Gastroesophageal sphincter (tissue), 3 donors: ENCODE measurements around the gene METTL24.

Experiments used
- EP300 ChIP-seq: sonication (generic); formaldehyde crosslinking; IDR thresholded peaks from one replicate; pipeline ENCODE4 v1.6.1; 2017; ENCODE audit warnings: antibody characterized with exemption, mild to moderate bottlenecking
- POLR2A ChIP-seq, 2 donors: fragments of 450-650 bp; IDR thresholded peaks; one replicate each; pipeline ENCODE4 v1.6.1; 2017; ENCODE audit warnings: antibody characterized with exemption in 2 of 2, mild to moderate bottlenecking in 2 of 2, moderate library complexity in 1 of 2
- TF ChIP-seq, protein P1 (sequence below), 4 experiments: fragments of 200-600 bp in 2 of 4; fragments of 450-650 bp in 2 of 4; sonication (generic) in 1 of 4; IDR thresholded peaks; one replicate each; pipeline ENCODE4 v1.5.1; 2017 to 2019; ENCODE audit warnings: antibody characterized with exemption in 4 of 4, mild to moderate bottlenecking in 2 of 4, moderate library complexity in 2 of 4

DNA sequence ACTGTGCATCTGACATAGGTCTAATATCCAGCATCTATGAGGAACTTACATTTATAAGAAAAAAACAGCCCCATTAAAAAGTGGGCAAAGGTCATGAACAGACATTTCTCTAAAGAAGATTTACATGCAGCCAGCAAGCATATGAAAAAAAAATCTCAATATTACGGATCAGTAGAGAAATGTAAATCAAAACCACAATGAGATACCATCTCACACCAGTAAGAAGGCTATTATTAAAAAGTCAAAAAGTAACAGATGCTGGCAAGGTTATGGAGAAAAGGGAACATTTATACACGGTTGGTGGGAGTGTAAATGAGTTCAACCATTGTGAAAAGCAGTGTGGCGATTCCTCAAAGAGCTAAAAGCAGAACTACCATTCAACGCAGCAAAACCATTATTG lies 13.1 kb downstream of the METTL24 start:
- TF ChIP-seq, protein P1, sequence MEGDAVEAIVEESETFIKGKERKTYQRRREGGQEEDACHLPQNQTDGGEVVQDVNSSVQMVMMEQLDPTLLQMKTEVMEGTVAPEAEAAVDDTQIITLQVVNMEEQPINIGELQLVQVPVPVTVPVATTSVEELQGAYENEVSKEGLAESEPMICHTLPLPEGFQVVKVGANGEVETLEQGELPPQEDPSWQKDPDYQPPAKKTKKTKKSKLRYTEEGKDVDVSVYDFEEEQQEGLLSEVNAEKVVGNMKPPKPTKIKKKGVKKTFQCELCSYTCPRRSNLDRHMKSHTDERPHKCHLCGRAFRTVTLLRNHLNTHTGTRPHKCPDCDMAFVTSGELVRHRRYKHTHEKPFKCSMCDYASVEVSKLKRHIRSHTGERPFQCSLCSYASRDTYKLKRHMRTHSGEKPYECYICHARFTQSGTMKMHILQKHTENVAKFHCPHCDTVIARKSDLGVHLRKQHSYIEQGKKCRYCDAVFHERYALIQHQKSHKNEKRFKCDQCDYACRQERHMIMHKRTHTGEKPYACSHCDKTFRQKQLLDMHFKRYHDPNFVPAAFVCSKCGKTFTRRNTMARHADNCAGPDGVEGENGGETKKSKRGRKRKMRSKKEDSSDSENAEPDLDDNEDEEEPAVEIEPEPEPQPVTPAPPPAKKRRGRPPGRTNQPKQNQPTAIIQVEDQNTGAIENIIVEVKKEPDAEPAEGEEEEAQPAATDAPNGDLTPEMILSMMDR (IDR thresholded peaks at IDR 0.05) = no peak
- TF ChIP-seq EP300 (no peak), POLR2A (IDR thresholded peaks at IDR 0.05) (no peak)
